WTC11 (cell line): ENCODE data around the gene ADGRG3. TPM values are rescaled to one million over a fixed set of nuclear protein-coding genes. Genes with fewer than 3 reads are reported as not detected.

ENCODE experiments used
- ATAC-seq: fragments of 200-7000 bp; cut with Tn5 transposase; 2 replicates; pipeline ENCODE4 v1.10.0; 2021; ENCODE audit warnings: mild to moderate bottlenecking, moderate library complexity
- CTCF ChIA-PET: fragments of 300-600 bp; sonication (Branson Sonifier 250); formaldehyde crosslinking; loops from one replicate; lab custom pipeline; 2021; ENCODE audit warnings: antibody characterized with exemption; lab: Charles Lee
- POLR2A ChIA-PET: fragments of 350-600 bp; sonication (Branson Sonifier 250); formaldehyde crosslinking; loops from one replicate; lab custom pipeline; 2021; ENCODE audit warnings: antibody characterized with exemption; lab: Charles Lee
- DNase-seq: peaks from one replicate; pipeline ENCODE4 v3.0.0; 2021; ENCODE audit warnings: low spot score
- H3K27ac Mint-ChIP-seq: 2 replicates; pipeline ENCODE4 v1.8.0; 2021; ENCODE audit warnings: mixed read lengths
- H3K27me3 Mint-ChIP-seq: 2 replicates; pipeline ENCODE4 v1.8.0; 2021; ENCODE audit warnings: low read depth, mild to moderate bottlenecking, moderate library complexity, mixed read lengths
- H3K36me3 Mint-ChIP-seq: 2 replicates; pipeline ENCODE4 v1.8.0; 2021; ENCODE audit warnings: mixed read lengths
- H3K4me1 Mint-ChIP-seq: 2 replicates; pipeline ENCODE4 v1.8.0; 2022; ENCODE audit warnings: mixed read lengths
- H3K4me3 Mint-ChIP-seq: 2 replicates; pipeline ENCODE4 v1.8.0; 2021; ENCODE audit warnings: mild to moderate bottlenecking, moderate library complexity, mixed read lengths
- H3K9me3 Mint-ChIP-seq: 2 replicates; pipeline ENCODE4 v1.8.0; 2021; ENCODE audit warnings: mixed read lengths
- KAT7 ChIP-seq: sonication (generic); formaldehyde crosslinking; IDR thresholded peaks from 2 replicates; pipeline ENCODE4 v1.8.1; 2023; ENCODE audit warnings: missing genetic modification reagents, mild to moderate bottlenecking, borderline replicate concordance
- NFATC4 ChIP-seq: fragments of 250-450 bp; sonication (Bioruptor Pico); IDR thresholded peaks from 2 replicates; pipeline ENCODE4 v1.9.0; 2021; ENCODE audit warnings: mild to moderate bottlenecking
- NR1H2 ChIP-seq: sonication (generic); formaldehyde crosslinking; IDR thresholded peaks from 2 replicates; pipeline ENCODE4 v1.9.0; 2021; ENCODE audit warnings: mild to moderate bottlenecking, moderate library complexity, missing genetic modification reagents
- OVOL2 ChIP-seq: fragments of 250-450 bp; sonication (Bioruptor Pico); IDR thresholded peaks from 2 replicates; pipeline ENCODE4 v1.9.0; 2021; ENCODE audit warnings: mild to moderate bottlenecking, borderline replicate concordance
- SMAD3 ChIP-seq: sonication (generic); formaldehyde crosslinking; IDR thresholded peaks from 2 replicates; pipeline ENCODE4 v1.8.0; 2022; ENCODE audit warnings: missing genetic modification reagents, mild to moderate bottlenecking, borderline replicate concordance
- SMAD4 ChIP-seq: sonication (generic); formaldehyde crosslinking; IDR thresholded peaks from 2 replicates; pipeline ENCODE4 v1.8.0; 2022; ENCODE audit warnings: mild to moderate bottlenecking, missing genetic modification reagents
- TP53 ChIP-seq: sonication (generic); formaldehyde crosslinking; IDR thresholded peaks from 2 replicates; pipeline ENCODE4 v1.8.1; 2023; ENCODE audit warnings: mild to moderate bottlenecking, missing genetic modification reagents
- ZNF416 ChIP-seq: fragments of 250-450 bp; sonication (Bioruptor Pico); IDR thresholded peaks from 2 replicates; pipeline ENCODE4 v1.9.0; 2021; ENCODE audit warnings: mild to moderate bottlenecking, inconsistent platforms
- total RNA-seq: library from RNA; stranded (reverse); gene quantifications from 3 replicates; pipeline ENCODE4 v1.2.3, GENCODE V29; 2021
- TF ChIP-seq, protein P1 (sequence below): fragments of 250-450 bp; sonication (Bioruptor Pico); conservative IDR thresholded peaks from 2 replicates; pipeline ENCODE4 v1.9.0; 2021; ENCODE audit warnings: mild to moderate bottlenecking
- TF ChIP-seq, protein P2 (sequence below): sonication (generic); formaldehyde crosslinking; IDR thresholded peaks from 2 replicates; pipeline ENCODE4 v1.8.1; 2023; ENCODE audit warnings: mild to moderate bottlenecking, missing genetic modification reagents
- TF ChIP-seq, protein P3 (sequence below): fragments of 250-450 bp; sonication (Bioruptor Pico); IDR thresholded peaks from 2 replicates; pipeline ENCODE4 v1.9.0; 2021; ENCODE audit warnings: moderate library complexity, mild to moderate bottlenecking, inconsistent platforms, borderline replicate concordance
- TF ChIP-seq, protein P4 (sequence below): sonication (generic); formaldehyde crosslinking; IDR thresholded peaks from 2 replicates; pipeline ENCODE4 v1.8.0; 2022; ENCODE audit warnings: mild to moderate bottlenecking, missing genetic modification reagents
- TF ChIP-seq, protein P5 (sequence below): sonication (generic); formaldehyde crosslinking; IDR thresholded peaks from 2 replicates; pipeline ENCODE4 v1.8.1; 2023; ENCODE audit warnings: mild to moderate bottlenecking, missing genetic modification reagents, moderate library complexity

ADGRG3 gene
- total RNA-seq, 1 experiment from 2014 or later, result 0.44 TPM

DNA sequence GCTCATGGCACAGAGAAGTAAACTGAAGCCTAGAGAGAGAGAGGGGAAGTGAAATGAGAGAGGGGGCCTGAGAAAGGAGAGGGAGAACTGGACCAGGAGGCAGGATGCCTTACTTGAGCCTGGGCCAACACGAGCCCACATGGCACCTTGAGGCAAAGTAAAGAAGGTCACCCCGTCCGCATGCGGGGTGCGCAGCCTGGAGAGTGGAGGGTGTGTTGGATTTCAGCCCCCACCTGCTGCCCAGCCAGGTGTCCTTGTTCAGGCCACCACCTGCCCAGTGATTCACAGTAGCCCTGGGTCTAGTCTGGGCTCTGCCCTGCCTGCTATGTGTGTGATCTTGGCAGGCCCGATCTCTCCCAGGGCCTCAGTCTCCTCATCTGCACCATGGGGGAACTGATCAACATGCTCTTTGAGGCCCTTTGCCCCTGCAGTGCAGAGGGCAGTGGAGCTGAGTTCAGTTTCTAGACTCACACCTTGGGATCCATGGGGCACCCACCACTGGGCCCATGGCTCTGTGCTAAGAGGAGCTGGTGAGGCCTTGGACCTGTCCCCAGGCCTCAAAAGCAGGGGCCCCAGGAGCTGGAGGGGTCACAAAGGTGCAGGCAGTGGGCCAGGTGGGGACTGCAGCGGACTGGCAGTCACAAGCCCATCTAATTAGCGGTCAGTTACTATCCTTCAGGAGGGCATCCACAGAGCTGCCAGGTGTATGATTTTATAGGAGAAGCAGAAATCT, 16.7 kb downstream of the ADGRG3 start:
- TF ChIP-seq, protein P1, sequence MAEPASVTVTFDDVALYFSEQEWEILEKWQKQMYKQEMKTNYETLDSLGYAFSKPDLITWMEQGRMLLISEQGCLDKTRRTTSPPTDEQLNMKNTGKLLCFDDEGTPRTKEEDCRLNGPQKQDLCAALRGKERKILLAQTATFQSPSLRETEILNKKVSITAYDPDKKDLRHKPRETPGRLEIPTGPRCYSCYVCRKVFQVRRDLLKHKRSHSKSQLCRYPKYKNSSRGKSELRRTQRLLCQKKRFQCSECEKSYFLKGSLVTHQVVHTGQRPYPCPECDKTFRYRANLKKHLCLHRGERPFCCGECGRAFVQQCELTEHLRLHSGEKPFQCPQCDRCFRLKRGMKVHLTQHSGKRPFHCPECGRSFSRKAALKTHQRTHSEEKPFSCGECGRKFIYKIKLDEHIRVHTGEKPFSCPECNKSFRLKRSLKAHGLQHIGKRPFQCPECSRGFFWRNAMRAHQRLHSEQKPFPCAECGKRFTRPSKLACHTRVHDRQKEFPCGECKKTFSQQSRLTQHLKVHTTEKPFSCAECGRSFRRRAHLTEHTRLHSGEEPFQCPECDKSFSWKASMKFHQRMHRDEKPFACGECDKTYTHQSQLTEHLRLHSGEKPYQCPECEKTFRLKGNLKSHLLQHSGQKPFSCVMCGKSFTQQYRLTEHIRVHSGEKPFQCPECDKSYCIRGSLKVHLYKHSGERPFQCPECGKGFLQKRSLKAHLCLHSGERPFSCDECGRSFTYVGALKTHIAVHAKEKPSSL (CRISPR knock-in tag), result no peak
- TF ChIP-seq SMAD4 (CRISPR knock-in tag), result no peak
- no peak for TF ChIP-seq SMAD3
- TF ChIP-seq ZNF416 (CRISPR knock-in tag), result no peak
- TF ChIP-seq NR1H2, result no peak
- no peak for TF ChIP-seq NFATC4 (CRISPR knock-in tag)
- no peak for TF ChIP-seq OVOL2 (CRISPR knock-in tag)
- TF ChIP-seq, protein P2, sequence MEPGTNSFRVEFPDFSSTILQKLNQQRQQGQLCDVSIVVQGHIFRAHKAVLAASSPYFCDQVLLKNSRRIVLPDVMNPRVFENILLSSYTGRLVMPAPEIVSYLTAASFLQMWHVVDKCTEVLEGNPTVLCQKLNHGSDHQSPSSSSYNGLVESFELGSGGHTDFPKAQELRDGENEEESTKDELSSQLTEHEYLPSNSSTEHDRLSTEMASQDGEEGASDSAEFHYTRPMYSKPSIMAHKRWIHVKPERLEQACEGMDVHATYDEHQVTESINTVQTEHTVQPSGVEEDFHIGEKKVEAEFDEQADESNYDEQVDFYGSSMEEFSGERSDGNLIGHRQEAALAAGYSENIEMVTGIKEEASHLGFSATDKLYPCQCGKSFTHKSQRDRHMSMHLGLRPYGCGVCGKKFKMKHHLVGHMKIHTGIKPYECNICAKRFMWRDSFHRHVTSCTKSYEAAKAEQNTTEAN, result no peak
- TF ChIP-seq, protein P3, sequence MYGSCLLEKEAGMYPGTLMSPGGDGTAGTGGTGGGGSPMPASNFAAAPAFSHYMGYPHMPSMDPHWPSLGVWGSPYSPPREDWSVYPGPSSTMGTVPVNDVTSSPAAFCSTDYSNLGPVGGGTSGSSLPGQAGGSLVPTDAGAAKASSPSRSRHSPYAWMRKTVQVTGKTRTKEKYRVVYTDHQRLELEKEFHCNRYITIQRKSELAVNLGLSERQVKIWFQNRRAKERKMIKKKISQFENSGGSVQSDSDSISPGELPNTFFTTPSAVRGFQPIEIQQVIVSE (CRISPR knock-in tag), result no peak
- no peaks in the 10 kb centered on the region for H3K9me3 Mint-ChIP-seq
- H3K4me1 Mint-ChIP-seq, result peaks cover 17% of the 10 kb centered on the region
- no peak for DNase-seq
- ATAC-seq, result no peak
- ChIA-PET CTCF (interaction anchor here (1.8 kb wide), 1 partner anchor 17 kb away, joined by 5 read pairs; the partner anchor contains the start of gene ADGRG3), POLR2A (no interaction called here)
- no peak overlapping the region for H3K4me3 Mint-ChIP-seq
- no peak overlapping the region for H3K27ac Mint-ChIP-seq
- no peaks in the 10 kb centered on the region; the same call in 1 of the 2 replicates for H3K27me3 Mint-ChIP-seq
- H3K36me3 Mint-ChIP-seq, result no peaks in the 10 kb centered on the region

DNA sequence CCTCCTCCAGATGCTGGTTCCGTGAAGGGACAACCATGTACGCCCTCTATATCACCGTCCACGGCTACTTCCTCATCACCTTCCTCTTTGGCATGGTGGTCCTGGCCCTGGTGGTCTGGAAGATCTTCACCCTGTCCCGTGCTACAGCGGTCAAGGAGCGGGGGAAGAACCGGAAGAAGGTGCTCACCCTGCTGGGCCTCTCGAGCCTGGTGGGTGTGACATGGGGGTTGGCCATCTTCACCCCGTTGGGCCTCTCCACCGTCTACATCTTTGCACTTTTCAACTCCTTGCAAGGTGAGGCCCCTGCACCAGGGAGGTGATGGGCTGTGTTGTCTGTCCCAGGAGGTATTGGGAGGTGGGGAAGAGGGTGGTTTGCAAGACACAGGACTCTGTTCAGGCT, 17.5 kb downstream of the ADGRG3 start:
- Mint-ChIP-seq H3K4me3 (no peak overlapping the region), H3K4me1 (peaks cover 17% of the 10 kb centered on the region), H3K36me3 (no peaks in the 10 kb centered on the region), H3K27me3 (no peaks in the 10 kb centered on the region; the same call in 1 of the 2 replicates), H3K9me3 (no peaks in the 10 kb centered on the region), H3K27ac (no peak overlapping the region)
- no peak for ATAC-seq
- ChIA-PET POLR2A (interaction anchor here (0.6 kb wide), 1 partner anchor 435 kb away, joined by 4 read pairs; no protein-coding TSS in a partner anchor), CTCF (no interaction called here)
- TF ChIP-seq, protein P3 (CRISPR knock-in tag), result no peak
- DNase-seq, result no peak

DNA sequence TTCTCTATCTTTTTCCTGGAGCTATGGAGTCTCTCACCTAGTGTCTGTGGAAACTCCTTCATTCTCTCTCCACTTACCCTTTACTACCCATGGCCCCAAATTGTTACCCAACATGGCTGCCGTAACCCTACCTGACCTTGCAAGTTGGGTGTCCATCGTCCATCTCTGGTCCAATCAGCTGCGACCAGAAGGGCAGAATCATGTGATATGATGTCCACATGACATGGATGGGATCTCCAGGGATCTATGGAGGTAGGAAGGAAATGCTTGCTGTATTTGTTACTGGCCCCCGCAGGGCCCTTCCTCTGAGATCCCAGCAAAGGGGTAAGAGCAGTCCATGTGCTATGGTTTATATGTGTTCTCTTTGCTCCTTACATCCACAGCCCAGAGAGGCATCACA, 18.5 kb downstream of the ADGRG3 start:
- Mint-ChIP-seq H3K27me3 (no peaks in the 10 kb centered on the region; the same call in 1 of the 2 replicates), H3K36me3 (no peaks in the 10 kb centered on the region), H3K4me1 (peaks cover 17% of the 10 kb centered on the region), H3K4me3 (no peak overlapping the region)
- no peak for ATAC-seq
- TF ChIP-seq, protein P4, sequence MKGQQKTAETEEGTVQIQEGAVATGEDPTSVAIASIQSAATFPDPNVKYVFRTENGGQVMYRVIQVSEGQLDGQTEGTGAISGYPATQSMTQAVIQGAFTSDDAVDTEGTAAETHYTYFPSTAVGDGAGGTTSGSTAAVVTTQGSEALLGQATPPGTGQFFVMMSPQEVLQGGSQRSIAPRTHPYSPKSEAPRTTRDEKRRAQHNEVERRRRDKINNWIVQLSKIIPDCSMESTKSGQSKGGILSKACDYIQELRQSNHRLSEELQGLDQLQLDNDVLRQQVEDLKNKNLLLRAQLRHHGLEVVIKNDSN (CRISPR knock-in tag), result peak; percentile 64; the same call in 1 of the 2 replicates
- TF ChIP-seq KAT7 (CRISPR knock-in tag) (no peak), TP53 (no peak)
- TF ChIP-seq, protein P5, sequence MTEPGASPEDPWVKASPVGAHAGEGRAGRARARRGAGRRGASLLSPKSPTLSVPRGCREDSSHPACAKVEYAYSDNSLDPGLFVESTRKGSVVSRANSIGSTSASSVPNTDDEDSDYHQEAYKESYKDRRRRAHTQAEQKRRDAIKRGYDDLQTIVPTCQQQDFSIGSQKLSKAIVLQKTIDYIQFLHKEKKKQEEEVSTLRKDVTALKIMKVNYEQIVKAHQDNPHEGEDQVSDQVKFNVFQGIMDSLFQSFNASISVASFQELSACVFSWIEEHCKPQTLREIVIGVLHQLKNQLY (CRISPR knock-in tag), result no peak
- TF ChIP-seq, all 79 proteins: peak for 1
- Mint-ChIP-seq H3K27ac (no peak overlapping the region), H3K9me3 (no peaks in the 10 kb centered on the region)
- DNase-seq, result no peak
- CTCF ChIA-PET, result interaction anchor here (1.3 kb wide), 1 partner anchor 95 kb away, joined by 3 read pairs; no protein-coding TSS in a partner anchor
- POLR2A ChIA-PET, result no interaction called here
